Neutrophil (primary cell): ENCODE results near the gene BCL7C.

Source experiments
- H3K27ac ChIP-seq: fragments of 200-600 bp; sonication (generic); 2 replicates; pipeline ENCODE4 v1.5.1; 2016; ENCODE audit warnings: mild to moderate bottlenecking, moderate library complexity
- H3K27me3 ChIP-seq: fragments of 200-600 bp; sonication (generic); 2 replicates; pipeline ENCODE4 v1.6.0; 2016; ENCODE audit warnings: mild to moderate bottlenecking
- H3K36me3 ChIP-seq: fragments of 200-600 bp; sonication (generic); 2 replicates; pipeline ENCODE4 v1.5.1; 2017
- H3K4me1 ChIP-seq, 2 experiments: fragments of 200-600 bp in 1 of 2; sonication (generic) in 1 of 2; 1 replicate in 1 of 2; 2 replicates in 1 of 2; pipeline versions ENCODE4 v1.5.1 to v1.6.1; 2013 to 2016; ENCODE audit warnings: low read depth in 1 of 2, low read length in 1 of 2, mild to moderate bottlenecking in 1 of 2, moderate library complexity in 1 of 2; ENCODE audit not compliant: control insufficient read depth in 1 of 2, insufficient read depth in 1 of 2
- H3K4me3 ChIP-seq, 2 experiments: fragments of 200-600 bp in 1 of 2; sonication (generic) in 1 of 2; 1 replicate in 1 of 2; 2 replicates in 1 of 2; pipeline ENCODE4 v1.5.1; 2013 to 2016; ENCODE audit warnings: low read depth in 1 of 2, low read length in 1 of 2, mild to moderate bottlenecking in 1 of 2, moderate library complexity in 1 of 2
- H3K9me3 ChIP-seq: fragments of 200-600 bp; sonication (generic); 2 replicates; pipeline ENCODE4 v1.5.1; 2016
- CTCF ChIP-seq: fragments of 200-600 bp; sonication (generic); IDR thresholded peaks from 2 replicates; pipeline ENCODE4 v1.5.1; 2016; ENCODE audit warnings: antibody characterized with exemption

Gene BCL7C

GRCh38 chr16:30910427-30911029, 16.7 kb upstream of the BCL7C start:
- Histone ChIP-seq H3K4me3 (no peak overlapping the region), H3K36me3 (no peaks in the 10 kb centered on the region), H3K9me3 (no peaks in the 10 kb centered on the region), H3K27me3 (no peaks in the 10 kb centered on the region), H3K4me1 (peaks cover 1 to 9% of the 10 kb centered on the region in 2 experiments), H3K27ac (no peak overlapping the region)
- no peak for TF ChIP-seq CTCF

DNA sequence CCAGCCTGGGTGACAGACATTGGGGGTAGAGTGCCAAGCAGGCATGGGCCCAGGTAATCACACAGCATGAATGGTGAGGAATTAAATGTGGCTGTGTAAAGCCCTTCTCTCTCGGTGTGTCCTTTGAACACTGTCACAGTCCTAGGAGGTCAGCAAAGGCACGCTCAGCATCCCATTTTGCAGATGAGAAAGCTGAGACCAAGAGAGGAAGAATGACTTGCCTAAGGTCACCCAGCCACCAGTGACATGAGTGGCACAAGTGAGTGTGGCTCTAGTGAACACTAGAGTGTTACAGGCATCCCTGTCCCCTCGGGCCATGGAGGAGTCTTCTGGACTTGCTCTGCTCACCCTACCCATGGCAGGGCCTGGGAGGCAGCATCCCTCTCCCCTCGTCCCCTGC, 13.2 kb upstream of the BCL7C start:
- Histone ChIP-seq H3K27me3 (no peaks in the 10 kb centered on the region), H3K27ac (no peak overlapping the region), H3K9me3 (no peaks in the 10 kb centered on the region), H3K4me1 (peaks cover 31 to 33% of the 10 kb centered on the region in 2 experiments), H3K36me3 (no peaks in the 10 kb centered on the region), H3K4me3 (no peak overlapping the region)
- no peak for TF ChIP-seq CTCF

DNA sequence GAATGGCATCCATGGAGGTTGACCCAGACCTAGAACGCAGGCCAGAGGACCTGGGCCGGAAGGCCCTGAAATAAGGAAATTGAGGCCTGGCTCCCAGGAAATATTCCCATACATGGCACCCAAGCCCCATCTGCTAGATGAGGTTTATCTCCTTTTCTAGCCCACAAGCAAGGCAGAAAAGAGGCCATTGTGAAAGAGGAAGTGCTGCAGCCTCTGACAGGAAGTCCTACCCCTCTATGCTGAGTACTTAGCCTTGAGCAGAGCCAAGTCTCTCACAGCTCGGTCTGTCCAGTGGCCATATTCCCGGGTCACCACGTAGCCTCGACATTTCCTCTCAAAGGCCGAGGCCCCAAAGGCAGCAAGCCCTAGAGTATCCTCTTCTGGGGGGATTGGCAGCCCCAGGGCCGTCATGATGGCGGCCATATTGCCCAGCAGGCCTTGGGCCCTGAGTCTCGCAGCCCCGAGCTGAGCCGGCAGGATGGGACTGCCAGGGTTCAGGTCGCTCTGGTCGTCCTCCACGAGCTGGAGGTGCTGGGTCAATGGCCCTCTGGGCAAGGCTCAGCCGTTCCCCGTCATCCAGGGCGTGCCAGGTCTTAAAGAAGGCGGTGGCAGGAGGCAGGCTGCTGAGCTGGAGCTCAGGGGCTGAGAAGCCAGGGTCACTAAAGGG, 10.4 kb upstream of the BCL7C start:
- TF ChIP-seq CTCF: no peak
- Histone ChIP-seq H3K4me3 (peak overlapping the region; percentile 13 to 68), H3K4me1 (peaks cover 43% of the 10 kb centered on the region in 2 experiments), H3K27me3 (no peaks in the 10 kb centered on the region), H3K9me3 (no peaks in the 10 kb centered on the region), H3K36me3 (no peaks in the 10 kb centered on the region), H3K27ac (peak overlapping the region; percentile 89)

GRCh38 chr16:30903596-30903995, 9.7 kb upstream of the BCL7C start:
- Histone ChIP-seq H3K27ac (peak overlapping the region; percentile 89), H3K9me3 (no peaks in the 10 kb centered on the region), H3K4me3 (peak overlapping the region; percentile 13 to 68), H3K36me3 (no peaks in the 10 kb centered on the region), H3K27me3 (no peaks in the 10 kb centered on the region), H3K4me1 (peaks cover 43% of the 10 kb centered on the region in 2 experiments)
- TF ChIP-seq CTCF: no peak

DNA sequence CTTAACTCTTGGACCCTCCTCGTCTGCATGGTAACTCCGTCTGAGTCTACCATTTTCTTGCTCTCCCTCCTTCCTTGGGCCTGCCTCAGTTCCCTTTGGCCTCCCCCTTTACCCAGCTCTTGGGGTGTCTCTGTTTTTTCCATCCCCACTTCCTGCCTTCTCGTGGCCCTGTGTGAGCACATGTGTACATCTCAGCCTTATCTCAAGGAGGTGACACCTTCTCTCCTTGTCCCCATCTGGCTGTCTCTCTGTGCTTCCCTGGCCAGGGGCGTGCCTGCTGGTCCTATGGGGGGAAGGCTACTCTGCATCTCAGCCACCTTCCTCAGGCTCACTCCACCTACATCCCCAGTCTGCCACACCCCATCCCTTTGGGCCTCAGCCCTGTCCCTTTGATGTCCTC, 9.1 kb upstream of the BCL7C start:
- Histone ChIP-seq H3K4me1 (peaks cover 43% of the 10 kb centered on the region in 2 experiments), H3K36me3 (no peaks in the 10 kb centered on the region), H3K4me3 (peak overlapping the region; percentile 68 to 74), H3K9me3 (no peaks in the 10 kb centered on the region), H3K27ac (peak overlapping the region; percentile 89), H3K27me3 (no peaks in the 10 kb centered on the region)
- TF ChIP-seq CTCF: no peak
